Placental epithelial cell (primary cell): Measurements from ENCODE around the gene PPP1R27. TPM values are rescaled to one million over a fixed set of nuclear protein-coding genes. Genes with fewer than 3 reads are reported as not detected.

Source experiments
- total RNA-seq: library from RNA; depleted of rRNA; stranded (reverse); fragments of >200 nt; gene quantifications from 2 replicates; pipeline ENCODE4 v1.2.3, GENCODE V29; 2012

PPP1R27 gene
- not detected in 2 replicates for total RNA-seq

GRCh38 chr17:81834831-81835267, at the start of gene PPP1R27:
Gene PPP1R27 (minus strand): TSS chr17:81835050. CDS start chr17:81834953, 97 bp downstream.

GRCh38 chr17:81870981-81871386, 36.1 kb upstream of the PPP1R27 start, which contains the start of gene ARHGDIA:
Gene ARHGDIA (minus strand): TSS chr17:81871337. CDS start chr17:81869930, 1,407 bp downstream.

GRCh38 chr17:81859906-81860755, 25.3 kb upstream of the PPP1R27 start, which contains the start of gene P4HB:
Gene P4HB (minus strand): TSS chr17:81860535. CDS start chr17:81860471, 64 bp downstream.

GRCh38 chr17:81833160-81833920, 1.5 kb downstream of the PPP1R27 start, which contains the start of gene MCRIP1:
Gene MCRIP1 (minus strand): TSS chr17:81833291. CDS start chr17:81824506, 8,785 bp downstream.

GRCh38 chr17:81803728-81804558, 30.9 kb downstream of the PPP1R27 start, which contains the start of gene GCGR:
Gene GCGR (plus strand): TSS chr17:81804150. CDS start chr17:81809019, 4,869 bp downstream.

Other genes with a start within 250 kb of the PPP1R27 start
- gene NPLOC4, start 197.9 kb downstream of the PPP1R27 start, total RNA-seq: 59.7 and 70.8 TPM in 2 replicates
- 2.0 and 3.9 TPM in 2 replicates for gene TSPAN10, start 197.9 kb downstream of the PPP1R27 start, total RNA-seq
- gene PDE6G, start 178.5 kb downstream of the PPP1R27 start, total RNA-seq: 0.43 TPM in 1 of 2 replicates, not detected in the other
- 31.8 and 32.1 TPM in 2 replicates for gene OXLD1, start 168.4 kb downstream of the PPP1R27 start, total RNA-seq
- 3.7 and 6.3 TPM in 2 replicates for gene CCDC137, start 168.3 kb downstream of the PPP1R27 start, total RNA-seq
- gene ARL16, start 151.3 kb downstream of the PPP1R27 start, total RNA-seq: 21.2 and 24.9 TPM in 2 replicates
- 86.4 and 103 TPM in 2 replicates for gene HGS, start 151.0 kb downstream of the PPP1R27 start, total RNA-seq
- 4.7 and 11.4 TPM in 2 replicates for gene MRPL12, start 131.7 kb downstream of the PPP1R27 start, total RNA-seq
- 9.4 and 19.5 TPM in 2 replicates for gene SLC25A10, start 122.8 kb downstream of the PPP1R27 start, total RNA-seq
- not detected in 2 replicates for gene GCGR, start 30.9 kb downstream of the PPP1R27 start, total RNA-seq
- gene MCRIP1, start 1.8 kb downstream of the PPP1R27 start, total RNA-seq: 66.7 and 93.8 TPM in 2 replicates
- 1,203 and 2,037 TPM in 2 replicates for gene P4HB, start 25.5 kb upstream of the PPP1R27 start, total RNA-seq
- 82.1 and 158 TPM in 2 replicates for gene ARHGDIA, start 36.3 kb upstream of the PPP1R27 start, total RNA-seq
- 87.2 and 113 TPM in 2 replicates for gene ALYREF, start 56.5 kb upstream of the PPP1R27 start, total RNA-seq
- gene ANAPC11, start 56.7 kb upstream of the PPP1R27 start, total RNA-seq: 128 and 147 TPM in 2 replicates
- 0.33 and 0.39 TPM in 2 replicates for gene NPB, start 67.2 kb upstream of the PPP1R27 start, total RNA-seq
- gene PCYT2, start 76.3 kb upstream of the PPP1R27 start, total RNA-seq: 22.0 and 51.3 TPM in 2 replicates
- 27.1 and 38.8 TPM in 2 replicates for gene SIRT7, start 83.1 kb upstream of the PPP1R27 start, total RNA-seq
- 5.9 and 11.4 TPM in 2 replicates for gene MAFG, start 92.7 kb upstream of the PPP1R27 start, total RNA-seq
- 99.3 and 195 TPM in 2 replicates for gene PYCR1, start 102.2 kb upstream of the PPP1R27 start, total RNA-seq
- not detected in 2 replicates for gene MYADML2, start 112.2 kb upstream of the PPP1R27 start, total RNA-seq
- not detected in 2 replicates for gene NOTUM, start 126.1 kb upstream of the PPP1R27 start, total RNA-seq
- gene ASPSCR1, start 142.6 kb upstream of the PPP1R27 start, total RNA-seq: 21.0 and 25.9 TPM in 2 replicates
- gene CENPX, start 187.8 kb upstream of the PPP1R27 start, total RNA-seq: 13.7 and 40.7 TPM in 2 replicates
- 13.0 and 18.0 TPM in 2 replicates for gene LRRC45, start 188.3 kb upstream of the PPP1R27 start, total RNA-seq
- gene RAC3, start 196.6 kb upstream of the PPP1R27 start, total RNA-seq: 19.3 and 31.4 TPM in 2 replicates
- 67.1 and 71.8 TPM in 2 replicates for gene DCXR, start 202.6 kb upstream of the PPP1R27 start, total RNA-seq
- gene RFNG, start 216.8 kb upstream of the PPP1R27 start, total RNA-seq: 33.0 and 46.5 TPM in 2 replicates
- 87.2 and 180 TPM in 2 replicates for gene GPS1, start 216.8 kb upstream of the PPP1R27 start, total RNA-seq
- 54.2 and 70.5 TPM in 2 replicates for gene DUS1L, start 230.8 kb upstream of the PPP1R27 start, total RNA-seq